Stimulated activated CD8-positive, alpha-beta memory T cell treated with anti-CD3 and anti-CD28 coated beads, Interleukin-7, amount 100 ng/mL, for 48 hours (primary cell): ENCODE data around the gene IQSEC3.
"Not testable (repeated sequence)": the region's sequence is repeated elsewhere in the genome, so short reads cannot be mapped to it uniquely, and the experiment has no call there.

ENCODE experiments used
- DNase-seq, 2 donors: peaks; one replicate each; pipeline ENCODE4 v3.0.0-alpha.2; 2020; ENCODE audit warnings: low read depth in 1 of 2; ENCODE audit errors: extremely low read depth in 1 of 2

The IQSEC3 gene

GRCh38 chr12:212715-213526 is 146.4 kb downstream of the IQSEC3 start:
- no peak for DNase-seq

GRCh38 chr12:213527-213932 is 147.0 kb downstream of the IQSEC3 start:
- DNase-seq: no peak

GRCh38 chr12:214003-214741 is 147.6 kb downstream of the IQSEC3 start, which contains the start of gene SLC6A12:
SLC6A12 (minus strand) TSS chr12:214157; CDS start chr12:209986, 4,171 bp downstream.
- DNase-seq: no peak

- DNase-seq: no peak
Measured at GRCh38 chr12:215116-215515, 148.5 kb downstream of the IQSEC3 start.

- DNase-seq: not testable (repeated sequence)
Measured at GRCh38 chr12:217029-217428, 150.5 kb downstream of the IQSEC3 start.

- DNase-seq: no peak
Measured at GRCh38 chr12:218221-218620, 151.7 kb downstream of the IQSEC3 start.

- no peak for DNase-seq
Measured at GRCh38 chr12:218728-219590, 152.4 kb downstream of the IQSEC3 start.

GRCh38 chr12:219891-220352 is 153.4 kb downstream of the IQSEC3 start:
- peak; percentile 43 to 67 for DNase-seq

GRCh38 chr12:220491-220890 is 153.9 kb downstream of the IQSEC3 start:
- DNase-seq: no peak

GRCh38 chr12:220946-221550 is 154.5 kb downstream of the IQSEC3 start:
- no peak for DNase-seq

- no peak for DNase-seq
Measured at GRCh38 chr12:221736-222135, 155.2 kb downstream of the IQSEC3 start.

- DNase-seq: no peak
Measured at GRCh38 chr12:223841-224240, 157.3 kb downstream of the IQSEC3 start.

- DNase-seq: no peak
Measured at GRCh38 chr12:224330-224729, 157.8 kb downstream of the IQSEC3 start.

GRCh38 chr12:225012-225411 is 158.4 kb downstream of the IQSEC3 start:
- DNase-seq: no peak

GRCh38 chr12:226401-226800 is 159.8 kb downstream of the IQSEC3 start:
- no peak for DNase-seq

- DNase-seq: no peak
Measured at GRCh38 chr12:227286-227915, 160.8 kb downstream of the IQSEC3 start.
